ENCODE results near the gene GJB4.
"Not testable (repeated sequence)": the region's sequence is repeated elsewhere in the genome, so short reads cannot be mapped to it uniquely, and the experiment has no call there.

GRCh38 chr1:34773114-34773513 is 13.6 kb downstream of the GJB4 start:
- TF ChIP-seq CTCF, POLR2A (IDR thresholded peaks at IDR 0.05): not testable (repeated sequence)
